A549 treated with dexamethasone at 1 μM for 4 hours (cell line): Measurements from ENCODE around the gene RAB11FIP4. TPM values are rescaled to one million over a fixed set of nuclear protein-coding genes. Genes with fewer than 3 reads are reported as not detected.

ENCODE experiments used
- total RNA-seq: library from RNA; stranded (reverse); fragments of 200-300 nt; extraction: Qiagen RNA extraction; gene quantifications from 5 replicates; pipeline ENCODE4 v1.2.3, GENCODE V29; 2022

Gene RAB11FIP4
- 1.3 to 1.9 TPM (median 1.7 TPM) in 5 replicates for total RNA-seq

DNA sequence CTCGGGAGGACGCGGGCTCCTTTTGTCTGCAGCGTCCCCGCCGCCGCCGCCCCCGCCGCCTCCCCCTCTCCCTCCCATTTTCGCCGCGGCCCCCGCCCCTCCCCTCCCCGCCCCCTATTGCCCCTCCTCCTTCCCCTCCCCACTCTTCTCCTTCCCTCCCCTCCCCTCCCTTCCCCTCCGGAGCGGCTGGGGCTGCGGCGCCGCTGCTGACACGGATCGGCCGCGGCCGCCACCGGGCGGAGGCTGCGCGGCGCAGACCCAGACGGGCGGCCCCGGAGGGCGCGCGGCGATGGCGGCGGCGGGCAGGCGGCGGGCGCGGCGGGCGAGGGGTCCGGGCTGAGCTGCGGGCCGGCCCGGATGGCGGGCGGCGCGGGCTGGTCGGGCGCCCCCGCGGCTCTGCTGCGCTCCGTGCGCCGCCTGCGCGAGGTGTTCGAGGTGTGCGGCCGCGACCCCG lies at the start of gene RAB11FIP4:
TSS of gene RAB11FIP4 (plus strand) at position 180 of the 454 bp plus-strand sequence. CDS start at position 358, 178 bp downstream.

Other genes starting within 250 kb of the RAB11FIP4 start
- gene OMG, start 94.4 kb upstream of the RAB11FIP4 start, total RNA-seq: not detected in 5 replicates
- gene EVI2B, start 77.6 kb upstream of the RAB11FIP4 start, total RNA-seq: 0.07 to 0.13 TPM (median 0.09 TPM) in 3 of 5 replicates, not detected in the others
- not detected in 5 replicates for gene EVI2A, start 70.1 kb upstream of the RAB11FIP4 start, total RNA-seq